DMS53 (cell line): ENCODE measurements around the gene TSSC4.

Experiments
- DNase-seq: peaks from one replicate; lab custom pipeline; 2025; lab: John Stamatoyannopoulos, UW

TSSC4 gene

GRCh38 chr11:2386591-2386990, 14.0 kb upstream of the TSSC4 start:
- no peak for DNase-seq

- DNase-seq: no peak
Measured at GRCh38 chr11:2387266-2387987, 13.1 kb upstream of the TSSC4 start.

- DNase-seq: no peak
Measured at GRCh38 chr11:2388431-2389376, 11.8 kb upstream of the TSSC4 start.

- DNase-seq: no peak
Measured at GRCh38 chr11:2389377-2390026, 11.0 kb upstream of the TSSC4 start.

- no peak for DNase-seq
Measured at GRCh38 chr11:2390091-2390724, 10.3 kb upstream of the TSSC4 start.

GRCh38 chr11:2390725-2391151, 9.8 kb upstream of the TSSC4 start:
- no peak for DNase-seq

- no peak for DNase-seq
Measured at GRCh38 chr11:2391181-2391975, 9.2 kb upstream of the TSSC4 start.

DNA sequence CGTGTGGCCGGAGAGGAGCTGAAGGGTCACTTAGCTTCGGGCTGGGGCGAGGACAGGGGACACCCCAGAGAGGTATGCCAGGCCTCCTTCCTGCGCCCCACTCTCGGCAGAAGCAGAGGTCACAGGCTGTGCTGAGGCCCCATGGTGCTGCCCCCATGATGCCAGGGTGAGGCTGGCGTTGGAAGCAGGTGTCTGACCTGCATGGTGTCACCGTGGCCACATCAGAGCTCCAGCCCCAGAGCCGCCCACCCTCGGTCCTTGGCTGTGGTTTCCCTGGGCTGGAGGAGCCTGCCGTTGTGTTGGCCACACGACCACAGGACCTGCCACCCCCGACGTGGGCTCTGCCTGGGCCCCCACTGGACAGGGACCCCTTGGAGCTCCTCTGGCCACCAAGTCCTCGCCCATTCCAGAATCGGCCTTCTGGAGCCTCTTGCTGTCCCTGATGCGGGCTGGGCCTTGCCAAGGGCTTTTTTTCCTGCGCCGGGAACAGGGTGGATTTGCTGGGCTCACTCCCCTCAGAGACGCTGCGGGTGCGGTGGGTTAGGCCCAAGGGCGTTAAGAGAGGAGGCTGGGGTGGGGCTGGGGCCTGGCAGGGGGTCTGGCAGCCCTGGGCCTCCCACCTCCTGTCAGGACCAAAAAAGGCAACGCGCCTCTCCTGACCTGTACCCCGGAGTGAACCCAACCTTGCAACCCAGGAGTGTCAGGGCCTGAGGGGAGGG, 8.2 kb upstream of the TSSC4 start:
- DNase-seq: no peak

- no peak for DNase-seq
Measured at GRCh38 chr11:2393111-2393868, 7.3 kb upstream of the TSSC4 start.

- no peak for DNase-seq
Measured at GRCh38 chr11:2393941-2394817, 6.4 kb upstream of the TSSC4 start.

DNA sequence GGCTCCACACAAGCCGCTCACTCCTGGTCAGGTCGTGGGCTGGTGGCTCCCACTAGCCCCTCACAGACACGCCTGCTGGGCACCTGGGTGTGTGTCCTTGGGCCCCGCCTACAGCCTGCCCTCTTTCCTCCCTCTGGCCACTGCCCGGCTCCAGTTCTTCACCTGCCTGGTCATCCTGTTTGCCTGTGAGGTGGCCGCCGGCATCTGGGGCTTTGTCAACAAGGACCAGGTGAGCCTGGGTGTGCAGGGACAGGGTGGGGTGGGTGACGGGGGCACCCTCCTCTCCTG, 5.8 kb upstream of the TSSC4 start:
- DNase-seq: no peak

- DNase-seq: no peak
Measured at GRCh38 chr11:2395211-2395730, 5.3 kb upstream of the TSSC4 start.

DNA sequence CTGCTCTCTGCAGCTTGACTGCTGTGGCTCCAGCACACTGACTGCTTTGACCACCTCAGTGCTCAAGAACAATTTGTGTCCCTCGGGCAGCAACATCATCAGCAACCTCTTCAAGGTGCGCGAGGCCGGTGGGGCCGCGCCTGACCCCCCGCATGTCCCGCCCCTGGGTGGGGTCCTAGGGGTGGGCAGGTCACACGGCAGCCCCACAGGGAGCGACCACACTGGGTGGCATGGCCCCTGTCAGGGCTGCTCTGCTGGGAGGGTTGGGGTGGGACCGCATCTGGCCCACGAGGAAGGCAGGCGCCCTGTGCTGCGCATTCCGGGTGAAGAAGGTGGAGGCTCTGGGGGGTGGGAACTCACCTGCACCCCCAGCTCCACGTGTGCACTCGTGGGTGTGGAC, 4.7 kb upstream of the TSSC4 start:
- DNase-seq: no peak

GRCh38 chr11:2396471-2396870, 4.1 kb upstream of the TSSC4 start:
- no peak for DNase-seq

DNA sequence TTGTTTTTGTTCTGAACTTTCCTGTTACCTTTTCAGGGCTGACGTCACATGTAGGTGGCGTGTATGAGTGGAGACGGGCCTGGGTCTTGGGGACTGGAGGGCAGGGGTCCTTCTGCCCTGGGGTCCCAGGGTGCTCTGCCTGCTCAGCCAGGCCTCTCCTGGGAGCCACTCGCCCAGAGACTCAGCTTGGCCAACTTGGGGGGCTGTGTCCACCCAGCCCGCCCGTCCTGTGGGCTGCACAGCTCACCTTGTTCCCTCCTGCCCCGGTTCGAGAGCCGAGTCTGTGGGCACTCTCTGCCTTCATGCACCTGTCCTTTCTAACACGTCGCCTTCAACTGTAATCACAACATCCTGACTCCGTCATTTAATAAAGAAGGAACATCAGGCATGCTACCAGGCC, 3.5 kb upstream of the TSSC4 start:
- no peak for DNase-seq

- no peak for DNase-seq
Measured at GRCh38 chr11:2398664-2399355, 1.7 kb upstream of the TSSC4 start.

- DNase-seq: peak; percentile 72
Measured at GRCh38 chr11:2399488-2400068, 972 bp upstream of the TSSC4 start.
